T47D (cell line): ENCODE data around the gene TAP2.

ENCODE experiments used
- DNase-seq, 2 experiments: peaks; one replicate each; pipeline versions ENCODE4 v3.0.0 to v3.0.0-alpha.2; 2011 to 2012; ENCODE audit warnings: low read depth in 1 of 2, low spot score in 1 of 2
- JUND ChIP-seq: IDR thresholded peaks from 2 replicates; pipeline ENCODE4 v1.6.1; 2012; ENCODE audit warnings: low read depth
- in situ Hi-C: cut with HindIII; loops from 2 replicates; pipeline ENCODE4 v1.10.0; 2016; ENCODE audit warnings: low sequenced_read_pairs, low pct_unique_long_range_greater_than_20kb

TAP2 gene

GRCh38 chr6:32790306-32790705 is 48.2 kb downstream of the TAP2 start:
- peak in 1 of 2 experiments; percentile 20 for DNase-seq
- no peak for TF ChIP-seq JUND
- in situ Hi-C loops: no loop called here
